HS-5 (cell line): ENCODE measurements around the gene SURF4.

Experiments
- DNase-seq: peaks from one replicate; pipeline ENCODE4 v3.0.0-alpha.2; 2012; ENCODE audit warnings: low read depth

SURF4 gene

GRCh38 chr9:133375724-133376654 is at the start of gene SURF4, which contains the start of gene STKLD1:
SURF4 (minus strand) TSS chr9:133376060; CDS start chr9:133375969, 91 bp downstream.
STKLD1 (plus strand) TSS chr9:133376366; CDS start chr9:133376474, 108 bp downstream.
- peak; percentile 70 for DNase-seq

GRCh38 chr9:133425049-133425632 is 49.3 kb upstream of the SURF4 start:
- DNase-seq = no peak

GRCh38 chr9:133424187-133424586 is 48.3 kb upstream of the SURF4 start:
- DNase-seq = no peak

- no peak for DNase-seq
These were observed 47.4 kb upstream of the SURF4 start for GRCh38 chr9:133423216-133423615.

GRCh38 chr9:133421615-133422542 is 46.0 kb upstream of the SURF4 start, which contains the start of gene ADAMTS13:
ADAMTS13 (plus strand) TSS chr9:133422367; CDS start chr9:133422444, 77 bp downstream.
- no peak for DNase-seq

GRCh38 chr9:133420392-133420827 is 44.5 kb upstream of the SURF4 start:
- DNase-seq = no peak

GRCh38 chr9:133419005-133419404 is 43.1 kb upstream of the SURF4 start:
- DNase-seq = no peak

GRCh38 chr9:133417541-133418461 is 41.9 kb upstream of the SURF4 start, which contains the start of gene REXO4:
REXO4 (minus strand) TSS chr9:133418010; CDS start chr9:133417844, 166 bp downstream.
- peak; percentile 68 for DNase-seq

- DNase-seq = no peak
These were observed 39.3 kb upstream of the SURF4 start for GRCh38 chr9:133415170-133415569.

GRCh38 chr9:133408042-133408441 is 32.2 kb upstream of the SURF4 start:
- no peak for DNase-seq

- no peak for DNase-seq
These were observed 30.8 kb upstream of the SURF4 start for GRCh38 chr9:133406480-133407307.

GRCh38 chr9:133405508-133406438 is 29.9 kb upstream of the SURF4 start:
- no peak for DNase-seq

GRCh38 chr9:133404454-133405002 is 28.7 kb upstream of the SURF4 start:
- DNase-seq = no peak

- no peak for DNase-seq
These were observed 28.1 kb upstream of the SURF4 start for GRCh38 chr9:133403766-133404453.

- no peak for DNase-seq
These were observed 26.8 kb upstream of the SURF4 start for GRCh38 chr9:133402689-133403088.

- DNase-seq = no peak
These were observed 25.7 kb upstream of the SURF4 start for GRCh38 chr9:133401588-133401987.

- no peak for DNase-seq
These were observed 24.4 kb upstream of the SURF4 start for GRCh38 chr9:133400292-133400691.

- no peak for DNase-seq
These were observed 22.0 kb upstream of the SURF4 start for GRCh38 chr9:133397895-133398294.
